ENCODE measurements around the gene ADAMTSL2. TPM values are rescaled to one million over a fixed set of nuclear protein-coding genes. Genes with fewer than 3 reads are reported as not detected.

The ADAMTSL2 gene
- total RNA-seq, 2 donors from 2014 or later: 4.9 to 27.7 TPM

- no peak for DNase-seq (ENCODE audit: low spot score)
- Histone ChIP-seq H3K36me3 (no peaks in the 10 kb centered on the region), H3K9me3 (no peaks in the 10 kb centered on the region), H3K27me3 (no peaks in the 10 kb centered on the region), H3K4me1 (no peaks in the 10 kb centered on the region), H3K27ac (no peak overlapping the region), H3K4me3 (no peak overlapping the region)
- no peak for TF ChIP-seq CTCF (IDR thresholded peaks at IDR 0.05)
Measured at GRCh38 chr9:133616643-133617405, 82.3 kb downstream of the ADAMTSL2 start.

DNA sequence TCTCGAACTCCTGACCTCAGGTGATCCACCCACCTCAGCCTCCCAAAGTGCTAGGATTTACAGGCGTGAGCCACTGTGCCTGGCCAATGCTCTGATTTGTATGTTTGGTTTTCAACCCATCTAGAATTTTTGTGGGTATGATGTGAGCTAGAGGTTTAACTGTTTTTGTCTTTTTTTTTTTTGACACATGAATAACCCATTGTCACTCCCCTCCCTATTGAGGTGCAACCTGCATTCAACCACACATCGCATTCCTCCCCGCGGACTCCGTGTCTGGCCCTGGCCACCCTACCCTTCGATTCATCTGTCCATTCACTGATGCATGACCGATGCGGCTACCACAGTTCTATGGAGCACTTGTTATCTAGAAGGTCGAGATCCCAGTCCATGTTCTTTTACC lies 84.2 kb downstream of the ADAMTSL2 start:
- no peaks in the 10 kb centered on the region for H3K27me3 ChIP-seq
- no peak overlapping the region for H3K4me3 ChIP-seq
- no peaks in the 10 kb centered on the region for H3K4me1 ChIP-seq
- no peaks in the 10 kb centered on the region for H3K9me3 ChIP-seq
- no peak for TF ChIP-seq CTCF (IDR thresholded peaks at IDR 0.05)
- no peaks in the 10 kb centered on the region for H3K36me3 ChIP-seq
- H3K27ac ChIP-seq: no peak overlapping the region
- DNase-seq (ENCODE audit: low spot score): no peak

- Histone ChIP-seq H3K36me3 (no peaks in the 10 kb centered on the region), H3K4me3 (no peak overlapping the region), H3K4me1 (no peaks in the 10 kb centered on the region), H3K27me3 (no peaks in the 10 kb centered on the region), H3K27ac (no peak overlapping the region), H3K9me3 (no peaks in the 10 kb centered on the region)
- no peak for TF ChIP-seq CTCF (IDR thresholded peaks at IDR 0.05)
- DNase-seq (ENCODE audit: low spot score): no peak
Measured at GRCh38 chr9:133619791-133620190, 85.3 kb downstream of the ADAMTSL2 start.

DNA sequence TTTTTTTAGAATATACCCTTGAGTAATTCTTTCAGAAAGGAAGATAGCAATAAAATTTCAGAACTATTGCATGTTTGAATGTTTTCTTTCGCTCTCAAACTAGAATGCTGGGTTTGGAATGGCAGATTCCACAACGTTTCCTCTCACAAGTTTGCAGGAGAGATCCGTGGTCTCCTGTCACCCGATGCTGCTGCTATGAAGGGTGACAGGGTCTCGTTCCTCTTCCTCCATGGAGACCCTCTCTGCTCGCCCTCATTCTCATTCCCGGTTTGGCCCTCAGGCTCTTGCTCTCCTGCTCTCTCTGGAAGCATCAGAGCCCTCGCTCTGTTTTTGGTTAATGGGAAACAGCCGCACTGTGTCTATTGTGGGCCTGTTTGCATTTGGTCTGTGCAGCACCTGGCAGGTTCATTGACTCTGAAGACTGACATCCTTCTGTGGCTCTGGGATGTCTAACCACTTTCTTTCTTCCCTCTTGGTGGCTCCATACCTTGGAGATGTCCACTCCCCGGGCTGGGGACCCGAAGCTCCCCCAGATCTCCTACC lies 87.3 kb downstream of the ADAMTSL2 start:
- no peak for TF ChIP-seq CTCF (IDR thresholded peaks at IDR 0.05)
- DNase-seq (ENCODE audit: low spot score): no peak

GRCh38 chr9:133622555-133622954 lies 88.1 kb downstream of the ADAMTSL2 start:
- Histone ChIP-seq H3K9me3 (peaks cover 0 to 21% of the 10 kb centered on the region in 2 donors), H3K27ac (no peak overlapping the region), H3K27me3 (no peaks in the 10 kb centered on the region), H3K4me1 (no peaks in the 10 kb centered on the region), H3K36me3 (no peaks in the 10 kb centered on the region), H3K4me3 (no peak overlapping the region)
- DNase-seq (ENCODE audit: low spot score): no peak
- no peak for TF ChIP-seq CTCF (IDR thresholded peaks at IDR 0.05)

More for the DNA sequence above, 87.3 kb downstream of the ADAMTSL2 start:
- no peaks in the 10 kb centered on the region for H3K36me3 ChIP-seq
- no peak overlapping the region for H3K4me3 ChIP-seq
- H3K4me1 ChIP-seq: no peaks in the 10 kb centered on the region
- H3K27me3 ChIP-seq: no peaks in the 10 kb centered on the region
- no peak overlapping the region for H3K27ac ChIP-seq
- peaks cover 0 to 20% of the 10 kb centered on the region in 2 donors for H3K9me3 ChIP-seq

Other genes starting within 250 kb of the ADAMTSL2 start
- 10 to 100 TPM in 1 of 2 donors, 1 to 10 TPM in 1; 8.2 to 13.6 TPM for gene SURF6, start 198.5 kb upstream of the ADAMTSL2 start, total RNA-seq
- 10 to 100 TPM; 15.1 to 24.6 TPM for gene MED22, start 186.6 kb upstream of the ADAMTSL2 start, total RNA-seq
- gene RPL7A, start 186.5 kb upstream of the ADAMTSL2 start, total RNA-seq: 1,000 to 10,000 TPM in 1 of 2 donors, 100 to 1,000 TPM in 1; 739 to 1,208 TPM
- gene SURF1, start 178.2 kb upstream of the ADAMTSL2 start, total RNA-seq: 10 to 100 TPM; 41.5 to 58.6 TPM
- 10 to 100 TPM; 18.1 to 45.9 TPM for gene SURF2, start 178.2 kb upstream of the ADAMTSL2 start, total RNA-seq
- 100 to 1,000 TPM in 1 of 2 donors, 10 to 100 TPM in 1; 96.0 to 124 TPM for gene SURF4, start 158.6 kb upstream of the ADAMTSL2 start, total RNA-seq
- gene STKLD1, start 158.3 kb upstream of the ADAMTSL2 start, total RNA-seq: under 1 TPM in 1 of 2 donors, not detected in 1; 0.90 TPM
- gene REXO4, start 116.7 kb upstream of the ADAMTSL2 start, total RNA-seq: 10 to 100 TPM; 13.4 to 13.8 TPM
- gene ADAMTS13, start 112.3 kb upstream of the ADAMTSL2 start, total RNA-seq: 1 to 10 TPM; 2.0 to 2.4 TPM
- 10 to 100 TPM; 11.9 to 12.4 TPM for gene CACFD1, start 74.7 kb upstream of the ADAMTSL2 start, total RNA-seq
- 1 to 10 TPM; 4.3 to 5.2 TPM for gene SLC2A6, start 55.6 kb upstream of the ADAMTSL2 start, total RNA-seq
- gene MYMK, start 9.7 kb upstream of the ADAMTSL2 start, total RNA-seq: not detected
- 1 to 10 TPM in 1 of 2 donors, not detected in 1; 1.7 TPM for gene FAM163B, start 74.7 kb downstream of the ADAMTSL2 start, total RNA-seq
- not detected for gene DBH, start 101.7 kb downstream of the ADAMTSL2 start, total RNA-seq
- gene SARDH, start 203.6 kb downstream of the ADAMTSL2 start, total RNA-seq: under 1 TPM; 0.63 to 0.94 TPM